ENCODE results near the gene BBS2.

- TF ChIP-seq CTCF (conservative IDR thresholded peaks at IDR 0.05; ENCODE audit: low read length) (no peak), EZH2phosphoT487 (IDR thresholded peaks at IDR 0.05; ENCODE audit: borderline replicate concordance, low read depth, low read length) (no peak)
Measured at GRCh38 chr16:56530872-56531271, 11.0 kb upstream of the BBS2 start.
